Mucosa of stomach (tissue), 1 donor: ENCODE results near the gene PRUNE2.

Source experiments
- H3K27me3 ChIP-seq: one replicate; pipeline ENCODE4 v1.7.0; 2013; ENCODE audit warnings: mild to moderate bottlenecking, low read length; ENCODE audit not compliant: control insufficient read depth, insufficient read depth
- H3K36me3 ChIP-seq: one replicate; pipeline ENCODE4 v1.7.0; 2013; ENCODE audit warnings: low read length; ENCODE audit not compliant: control insufficient read depth, insufficient read depth
- H3K4me1 ChIP-seq: one replicate; pipeline ENCODE4 v1.7.0; 2013; ENCODE audit warnings: mild to moderate bottlenecking, low read length; ENCODE audit not compliant: control insufficient read depth, insufficient read depth
- H3K4me3 ChIP-seq: one replicate; pipeline ENCODE4 v1.7.0; 2013; ENCODE audit warnings: low read length
- H3K9ac ChIP-seq: one replicate; pipeline ENCODE4 v1.7.0; 2013; ENCODE audit warnings: mild to moderate bottlenecking, low read length, moderate library complexity
- H3K9me3 ChIP-seq: one replicate; pipeline ENCODE4 v1.7.0; 2013; ENCODE audit warnings: mild to moderate bottlenecking, low read length, moderate library complexity; ENCODE audit not compliant: control insufficient read depth
- donor health status: Pancreatic carcinoma.

Gene PRUNE2

GRCh38 chr9:76618762-76619161 is 287.2 kb downstream of the PRUNE2 start:
- Histone ChIP-seq H3K27me3 (no peaks in the 10 kb centered on the region), H3K4me3 (no peak overlapping the region), H3K4me1 (peaks cover 48% of the 10 kb centered on the region), H3K36me3 (no peaks in the 10 kb centered on the region), H3K9ac (no peak overlapping the region), H3K9me3 (no peaks in the 10 kb centered on the region)

GRCh38 chr9:76617497-76618175 is 288.3 kb downstream of the PRUNE2 start:
- peak overlapping the region; percentile 0 for H3K9ac ChIP-seq
- no peaks in the 10 kb centered on the region for H3K36me3 ChIP-seq
- no peaks in the 10 kb centered on the region for H3K9me3 ChIP-seq
- peaks cover 60% of the 10 kb centered on the region for H3K4me1 ChIP-seq
- no peaks in the 10 kb centered on the region for H3K27me3 ChIP-seq
- no peak overlapping the region for H3K4me3 ChIP-seq

- Histone ChIP-seq H3K4me1 (peaks cover 65% of the 10 kb centered on the region), H3K9ac (no peak overlapping the region), H3K4me3 (no peak overlapping the region), H3K9me3 (no peaks in the 10 kb centered on the region), H3K27me3 (no peaks in the 10 kb centered on the region), H3K36me3 (no peaks in the 10 kb centered on the region)
These were observed 289.1 kb downstream of the PRUNE2 start for GRCh38 chr9:76616780-76617179.

- Histone ChIP-seq H3K9me3 (no peaks in the 10 kb centered on the region), H3K9ac (peak overlapping the region; percentile 53), H3K36me3 (no peaks in the 10 kb centered on the region), H3K4me3 (peak overlapping the region; percentile 0), H3K4me1 (peaks cover 62% of the 10 kb centered on the region), H3K27me3 (no peaks in the 10 kb centered on the region)
These were observed 290.7 kb downstream of the PRUNE2 start for GRCh38 chr9:76615177-76615603.

GRCh38 chr9:76613974-76614373 is 291.9 kb downstream of the PRUNE2 start:
- Histone ChIP-seq H3K9me3 (no peaks in the 10 kb centered on the region), H3K36me3 (no peaks in the 10 kb centered on the region), H3K4me1 (peaks cover 65% of the 10 kb centered on the region), H3K4me3 (no peak overlapping the region), H3K9ac (peak overlapping the region; percentile 53), H3K27me3 (no peaks in the 10 kb centered on the region)

- peaks cover 57% of the 10 kb centered on the region for H3K4me1 ChIP-seq
- no peak overlapping the region for H3K4me3 ChIP-seq
- no peak overlapping the region for H3K9ac ChIP-seq
- H3K9me3 ChIP-seq, result no peaks in the 10 kb centered on the region
- no peaks in the 10 kb centered on the region for H3K27me3 ChIP-seq
- H3K36me3 ChIP-seq, result no peaks in the 10 kb centered on the region
These were observed 292.6 kb downstream of the PRUNE2 start for GRCh38 chr9:76613150-76613781.

- no peak overlapping the region for H3K9ac ChIP-seq
- H3K27me3 ChIP-seq, result no peaks in the 10 kb centered on the region
- no peaks in the 10 kb centered on the region for H3K9me3 ChIP-seq
- H3K4me3 ChIP-seq, result no peak overlapping the region
- H3K4me1 ChIP-seq, result peaks cover 31% of the 10 kb centered on the region
- H3K36me3 ChIP-seq, result no peaks in the 10 kb centered on the region
These were observed 295.9 kb downstream of the PRUNE2 start for GRCh38 chr9:76610011-76610352.

- Histone ChIP-seq H3K9me3 (no peaks in the 10 kb centered on the region), H3K9ac (no peak overlapping the region), H3K4me1 (peaks cover 31% of the 10 kb centered on the region), H3K27me3 (no peaks in the 10 kb centered on the region), H3K36me3 (no peaks in the 10 kb centered on the region), H3K4me3 (no peak overlapping the region)
These were observed 296.5 kb downstream of the PRUNE2 start for GRCh38 chr9:76609285-76610010.

- Histone ChIP-seq H3K27me3 (no peaks in the 10 kb centered on the region), H3K4me1 (peaks cover 28% of the 10 kb centered on the region), H3K9ac (no peak overlapping the region), H3K4me3 (no peak overlapping the region), H3K36me3 (no peaks in the 10 kb centered on the region), H3K9me3 (no peaks in the 10 kb centered on the region)
These were observed 297.2 kb downstream of the PRUNE2 start for GRCh38 chr9:76608575-76609273.

GRCh38 chr9:76607730-76608436 is 298.0 kb downstream of the PRUNE2 start:
- Histone ChIP-seq H3K4me1 (peaks cover 20% of the 10 kb centered on the region), H3K36me3 (no peaks in the 10 kb centered on the region), H3K27me3 (no peaks in the 10 kb centered on the region), H3K9me3 (no peaks in the 10 kb centered on the region), H3K9ac (no peak overlapping the region), H3K4me3 (no peak overlapping the region)

- Histone ChIP-seq H3K36me3 (no peaks in the 10 kb centered on the region), H3K9me3 (no peaks in the 10 kb centered on the region), H3K4me3 (no peak overlapping the region), H3K4me1 (peaks cover 9% of the 10 kb centered on the region), H3K27me3 (no peaks in the 10 kb centered on the region), H3K9ac (no peak overlapping the region)
These were observed 300.5 kb downstream of the PRUNE2 start for GRCh38 chr9:76605321-76605900.
